HG03457 (cell line): ENCODE data around the gene MAJIN.
"Not testable (repeated sequence)": the region's sequence is repeated elsewhere in the genome, so short reads cannot be mapped to it uniquely, and the experiment has no call there.

Experiments used
- ATAC-seq: cut with Tn5 transposase; IDR thresholded peaks from one replicate; pipeline ENCODE4 v1.9.1; 2021; ENCODE audit warnings: moderate number of reproducible peaks; ENCODE audit not compliant: unreplicated experiment

Gene MAJIN

DNA sequence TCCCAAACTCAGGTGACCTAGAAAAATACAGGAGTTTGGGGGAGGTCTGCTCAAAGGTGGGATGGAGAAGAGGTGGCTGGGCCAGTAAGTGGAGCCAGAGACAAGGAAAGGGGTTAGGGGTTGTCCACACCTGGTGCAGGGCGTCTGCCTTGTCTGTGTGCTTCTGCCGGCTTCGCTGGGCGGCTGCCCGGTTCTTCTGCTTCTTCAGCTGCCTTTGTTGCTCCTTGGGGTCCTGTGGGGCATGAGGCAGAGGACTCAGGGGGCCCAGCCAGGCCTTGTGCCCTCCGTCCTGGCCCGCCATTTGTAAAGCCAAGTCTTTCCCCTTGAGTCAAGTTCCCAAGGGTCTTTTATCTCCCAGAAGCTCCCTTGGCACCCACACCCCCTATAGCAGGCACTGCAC is 22.4 kb upstream of the MAJIN start:
- no peak for ATAC-seq

DNA sequence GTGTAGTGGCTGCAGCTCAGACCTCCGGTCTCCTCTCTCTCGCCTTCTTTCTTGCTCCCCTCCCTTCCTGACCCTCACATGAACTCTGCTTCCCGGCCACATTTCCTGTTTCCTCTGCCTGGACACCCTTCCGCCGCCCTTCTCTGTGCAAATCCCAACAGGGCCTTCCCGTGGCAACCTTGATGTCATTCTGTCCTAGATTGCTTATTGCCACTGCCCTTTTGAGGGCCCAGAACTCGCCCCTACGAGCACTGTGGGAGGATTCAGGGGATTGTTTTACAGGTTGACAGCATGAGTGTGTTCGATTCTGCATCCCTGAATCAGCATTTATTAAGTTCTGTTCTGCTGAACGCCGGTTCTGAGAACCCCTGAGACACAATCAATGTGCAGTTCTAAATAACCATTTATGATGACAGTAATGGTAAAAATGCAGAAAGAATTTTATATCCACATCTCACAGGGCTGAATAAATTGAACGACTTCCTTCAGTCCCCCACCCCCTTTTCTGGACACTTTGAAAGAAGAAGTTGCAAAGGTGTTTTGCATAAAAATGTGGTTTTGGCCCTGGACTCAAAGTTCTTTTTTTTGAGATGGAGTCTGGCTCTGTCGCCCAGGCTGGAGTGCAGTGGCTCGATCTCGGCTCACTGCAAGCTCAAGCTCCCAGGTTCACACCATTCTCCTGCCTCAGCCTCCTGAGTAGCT is 18.5 kb upstream of the MAJIN start:
- no peak for ATAC-seq

DNA sequence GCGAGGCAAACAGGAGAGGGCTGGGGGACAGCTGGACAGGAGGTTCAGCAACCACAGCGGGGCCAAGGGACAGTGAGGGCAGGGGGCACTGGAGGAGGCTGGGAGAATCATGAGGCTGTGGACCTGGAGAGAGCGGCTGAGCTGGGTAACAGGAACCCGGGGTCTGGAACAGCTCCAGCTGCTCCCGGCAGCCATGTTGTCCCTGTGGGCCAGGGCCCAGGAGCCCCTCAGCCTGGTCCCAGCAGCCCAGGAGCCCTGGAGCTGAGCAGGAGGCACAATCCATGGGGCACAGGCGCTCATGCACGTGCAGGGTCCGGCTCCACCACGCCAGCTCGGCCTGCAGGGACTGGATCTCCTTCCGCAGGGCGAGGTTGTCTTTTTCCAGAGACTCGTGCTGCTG is 17.5 kb upstream of the MAJIN start:
- no peak for ATAC-seq

DNA sequence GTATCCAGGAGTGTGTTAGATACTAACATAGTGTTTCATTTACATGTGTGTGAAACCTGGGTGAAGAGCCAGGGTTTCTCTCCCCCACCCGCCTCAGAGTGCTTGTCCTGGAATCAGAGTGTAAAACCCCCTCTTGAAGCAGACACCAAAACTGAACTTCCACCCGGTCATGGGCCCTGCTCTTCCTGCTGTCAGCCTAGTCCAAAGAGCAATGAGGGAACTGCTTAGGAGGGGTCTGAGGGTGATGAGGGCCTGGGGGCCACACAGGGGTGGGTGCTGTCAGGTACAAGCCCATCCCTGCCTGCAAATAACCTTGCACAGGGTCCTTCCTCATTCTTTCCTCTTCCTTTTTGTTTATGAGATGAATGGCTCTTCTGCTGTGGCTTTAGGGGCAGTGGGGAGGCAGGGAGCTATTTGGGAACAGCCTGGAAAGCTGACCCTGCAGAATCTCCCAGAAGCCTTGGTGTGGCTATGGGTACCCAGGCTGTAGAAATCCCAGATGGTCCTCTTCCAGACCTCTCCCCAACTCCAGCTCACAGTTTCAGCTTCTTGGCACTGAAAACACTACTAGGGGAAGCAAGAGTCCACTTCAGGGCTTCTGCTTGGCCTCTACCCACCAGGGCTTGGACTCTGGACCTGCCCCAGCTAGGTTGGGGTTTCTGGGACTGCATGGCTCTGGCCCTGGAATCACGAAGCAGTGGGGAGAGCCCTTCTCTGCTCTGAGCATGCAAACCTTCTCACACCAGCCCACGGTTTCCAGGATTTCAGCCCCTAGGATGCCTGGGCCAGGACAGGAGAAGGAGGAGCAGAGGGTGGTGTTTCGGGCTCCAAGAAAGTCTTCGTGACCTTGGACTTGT is 16.3 kb upstream of the MAJIN start:
- ATAC-seq: no peak

DNA sequence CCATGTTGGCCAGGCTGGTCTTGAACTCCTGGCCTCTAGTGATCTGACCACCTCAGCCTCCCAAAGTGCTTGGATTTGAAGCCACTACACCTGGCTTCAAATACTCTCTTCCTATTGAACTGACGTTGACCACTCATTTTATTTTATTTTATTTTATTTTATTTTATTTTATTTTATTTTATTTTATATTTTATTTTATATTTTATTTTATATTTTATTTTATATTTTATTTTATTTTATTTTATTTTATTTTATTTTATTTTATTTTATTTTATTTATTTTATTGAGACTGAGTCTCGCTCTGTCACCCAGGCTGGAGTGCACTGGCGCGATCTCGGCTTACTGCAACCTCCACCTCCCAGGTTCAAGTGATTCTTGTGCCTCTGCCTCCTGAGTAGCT is 11.4 kb upstream of the MAJIN start:
- ATAC-seq: not testable (repeated sequence)

DNA sequence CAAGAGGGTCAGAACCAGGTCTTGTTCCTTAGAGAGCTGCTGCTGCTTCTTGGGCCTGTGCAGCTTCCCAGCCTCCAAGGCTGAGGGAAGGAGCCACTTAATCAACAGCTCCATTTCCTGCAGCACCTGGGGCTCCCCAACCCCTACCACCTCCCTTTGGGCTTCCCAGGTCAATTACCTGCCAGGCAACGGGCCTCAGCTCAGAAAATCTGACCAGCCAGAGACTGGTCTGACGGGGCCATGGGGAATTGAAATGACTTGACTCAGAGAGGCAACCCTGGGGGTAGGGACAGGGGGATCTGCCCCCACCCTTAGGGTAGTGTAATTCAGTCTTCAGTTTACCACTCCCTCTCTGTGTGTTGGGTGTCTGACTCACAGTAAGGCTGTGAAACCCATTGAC is 4.7 kb upstream of the MAJIN start:
- ATAC-seq: no peak

DNA sequence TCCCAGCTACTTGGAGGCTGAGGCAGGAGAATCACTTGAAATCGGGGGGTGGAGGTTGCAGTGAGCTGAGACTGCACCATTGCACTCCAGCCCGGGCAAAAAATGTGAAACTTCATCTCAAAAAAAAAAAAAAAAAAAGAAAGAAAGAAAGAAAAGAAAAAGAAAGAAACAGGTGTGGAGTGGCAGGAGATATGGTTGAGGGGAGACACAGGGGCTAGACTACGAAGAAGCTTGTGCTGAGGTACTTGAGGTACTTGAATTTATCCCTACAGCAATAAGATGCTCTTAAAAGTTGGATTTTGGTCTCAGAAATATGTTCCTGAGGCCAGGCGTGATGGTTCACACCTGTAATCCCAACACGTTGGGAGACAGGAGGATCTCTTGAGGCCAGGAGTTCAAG is 2.2 kb upstream of the MAJIN start:
- no peak for ATAC-seq

DNA sequence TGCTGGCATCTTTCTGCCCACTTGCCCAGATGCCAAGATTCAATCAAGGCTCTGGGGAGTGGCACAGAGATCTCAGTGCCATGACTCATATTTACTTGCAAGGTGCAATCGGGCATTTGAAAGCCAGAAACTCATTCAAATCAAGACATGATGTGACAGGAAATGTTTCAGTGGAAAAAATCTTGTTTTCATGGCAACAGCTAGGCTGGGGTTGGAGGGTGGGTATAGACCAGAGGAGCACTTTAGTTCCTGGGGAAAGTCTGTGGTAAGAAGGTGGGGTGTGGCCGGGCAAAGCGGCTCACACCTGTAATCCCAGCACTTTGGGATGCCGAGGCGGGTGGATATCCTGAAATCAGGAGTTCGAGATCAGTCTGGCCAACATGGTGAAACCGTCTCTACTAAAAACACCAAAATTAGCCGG is 1.2 kb downstream of the MAJIN start:
- no peak for ATAC-seq

DNA sequence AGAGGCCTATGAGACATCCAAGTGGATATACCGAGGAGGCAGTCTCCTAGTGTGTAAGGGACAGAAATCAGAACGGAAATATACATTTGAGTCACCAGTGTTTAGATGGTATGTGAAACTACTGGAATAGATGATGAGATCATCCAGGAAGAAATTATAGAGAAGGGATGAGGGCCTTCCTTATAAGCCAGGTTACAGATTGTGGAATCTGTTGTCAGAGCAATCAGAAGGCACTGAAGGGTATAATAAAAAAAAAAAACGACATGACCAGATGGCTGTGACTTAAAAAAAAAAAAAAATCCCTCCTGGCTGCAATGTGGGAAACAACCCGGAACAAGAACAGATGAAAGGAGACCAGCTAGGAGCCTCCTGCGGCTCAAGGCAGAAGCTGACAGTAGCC is 2.7 kb downstream of the MAJIN start:
- no peak for ATAC-seq

DNA sequence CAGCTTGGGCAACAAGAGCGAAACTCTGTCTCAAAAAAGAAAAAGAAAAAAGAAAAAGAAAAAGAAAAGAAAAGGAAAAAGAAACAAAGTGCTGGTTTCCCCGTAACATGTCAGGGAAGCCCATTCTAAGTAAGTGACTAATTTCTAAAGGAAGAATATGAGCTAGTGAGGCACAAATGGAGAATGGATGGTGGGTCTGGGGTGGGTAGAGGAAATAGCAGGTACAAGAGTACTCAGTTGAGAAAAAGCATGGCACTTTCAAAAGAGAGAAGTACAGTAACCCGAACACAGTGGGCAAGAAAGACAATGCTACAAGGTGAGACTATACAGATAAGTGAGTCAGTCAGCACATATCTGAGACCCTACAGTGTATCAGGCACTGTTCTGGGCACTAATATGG is 4.5 kb downstream of the MAJIN start:
- ATAC-seq: no peak

DNA sequence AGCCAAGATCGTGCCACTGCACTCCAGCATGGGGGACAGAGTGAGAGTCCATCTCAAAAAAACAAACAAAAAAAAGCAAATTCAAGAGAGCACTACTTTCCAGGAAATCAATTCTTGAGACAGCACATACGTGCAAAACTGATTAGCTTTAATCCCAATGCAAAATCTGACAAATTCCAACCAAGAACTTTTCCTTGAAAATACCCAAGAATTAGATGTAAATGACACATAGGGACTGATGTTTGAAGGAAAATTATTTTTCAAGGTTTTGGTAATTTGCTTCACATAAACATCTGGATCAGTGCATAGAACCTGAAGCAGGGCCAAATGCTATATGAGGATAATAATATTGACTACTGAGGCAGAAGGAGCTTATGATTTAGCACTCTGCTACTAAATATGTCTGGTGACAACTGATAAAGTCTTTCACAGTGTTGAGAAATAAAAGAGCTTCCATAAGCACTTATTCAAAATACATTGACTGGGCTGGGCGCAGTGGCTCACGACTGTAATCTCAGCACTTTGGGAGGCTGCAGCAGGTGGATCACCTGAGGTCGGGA is 8.8 kb downstream of the MAJIN start:
- no peak for ATAC-seq

DNA sequence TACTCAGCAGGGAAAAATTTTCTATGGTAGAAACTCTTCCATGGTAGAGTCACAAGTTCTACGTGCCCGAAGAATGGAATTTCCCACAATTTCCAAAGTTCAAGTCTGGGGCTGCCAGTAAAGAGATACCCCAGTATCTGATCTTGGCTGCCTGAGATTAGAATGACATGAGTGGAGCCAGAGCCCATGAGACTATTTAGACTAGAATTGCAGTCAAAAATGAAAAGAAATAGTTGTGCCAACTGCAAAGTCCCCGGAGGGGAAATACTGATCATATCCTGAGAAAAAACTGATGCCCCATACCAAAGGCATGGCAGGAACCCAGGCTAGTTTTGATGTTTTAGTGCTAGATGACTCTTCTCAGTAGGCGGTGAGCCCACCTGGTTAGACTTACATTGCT is 11.2 kb downstream of the MAJIN start:
- no peak for ATAC-seq

DNA sequence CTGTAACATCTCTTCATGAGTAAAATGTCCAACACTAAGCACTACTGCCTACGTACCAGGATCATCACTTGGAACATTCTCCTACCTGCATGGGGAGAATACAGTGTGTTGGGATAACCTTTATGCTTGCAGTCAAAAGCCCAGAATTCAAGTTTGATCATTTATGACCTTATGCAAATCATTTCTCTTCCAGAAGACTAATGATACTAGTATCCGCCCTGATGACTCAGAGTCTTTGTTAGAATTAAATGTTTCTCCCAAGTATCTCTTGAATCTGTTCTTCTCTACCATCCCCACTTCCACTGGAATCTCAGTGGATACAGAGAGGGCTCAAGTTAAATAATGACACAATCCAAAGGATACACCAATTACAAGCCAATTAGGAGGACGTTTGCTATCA is 12.4 kb downstream of the MAJIN start:
- ATAC-seq: no peak

DNA sequence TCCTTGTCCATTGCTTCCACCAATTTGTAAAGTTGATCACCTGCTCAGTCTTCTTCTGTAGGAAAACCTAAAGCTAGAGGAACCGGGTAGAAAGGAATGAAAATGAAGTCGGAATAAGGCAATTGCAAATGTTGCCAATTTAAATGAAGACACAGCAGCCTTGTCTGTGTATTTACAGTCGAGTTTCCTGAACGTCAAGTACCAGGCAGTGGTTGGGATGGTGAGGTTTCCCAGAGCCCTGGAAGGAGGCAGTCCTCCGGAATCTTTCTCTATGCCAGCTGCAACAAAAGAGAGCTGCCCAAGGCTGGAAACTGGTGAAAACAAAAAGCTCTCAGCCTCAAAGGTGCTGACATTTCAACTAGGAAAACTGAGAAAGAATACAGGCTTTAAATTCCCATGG is 17.7 kb downstream of the MAJIN start:
- ATAC-seq: no peak

DNA sequence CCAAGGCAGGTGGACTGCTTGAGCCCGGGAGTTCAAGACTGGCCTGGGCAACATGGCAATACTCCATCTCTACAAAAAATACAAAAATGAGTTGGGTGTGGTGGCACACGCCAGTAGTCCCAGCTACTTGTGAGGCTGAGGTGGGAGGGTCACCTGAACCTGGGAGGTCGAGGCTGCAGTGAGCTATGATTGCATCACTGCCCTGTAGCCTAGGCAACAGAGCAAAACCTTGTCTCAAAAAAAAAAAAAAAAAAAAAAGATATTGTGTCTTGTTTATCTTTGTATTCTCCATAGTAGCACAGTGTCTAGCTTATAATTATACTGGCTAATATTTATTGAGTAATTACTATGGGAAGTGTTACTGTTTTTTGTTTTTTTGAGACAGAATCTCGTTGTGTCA is 20.4 kb downstream of the MAJIN start:
- ATAC-seq: no peak

DNA sequence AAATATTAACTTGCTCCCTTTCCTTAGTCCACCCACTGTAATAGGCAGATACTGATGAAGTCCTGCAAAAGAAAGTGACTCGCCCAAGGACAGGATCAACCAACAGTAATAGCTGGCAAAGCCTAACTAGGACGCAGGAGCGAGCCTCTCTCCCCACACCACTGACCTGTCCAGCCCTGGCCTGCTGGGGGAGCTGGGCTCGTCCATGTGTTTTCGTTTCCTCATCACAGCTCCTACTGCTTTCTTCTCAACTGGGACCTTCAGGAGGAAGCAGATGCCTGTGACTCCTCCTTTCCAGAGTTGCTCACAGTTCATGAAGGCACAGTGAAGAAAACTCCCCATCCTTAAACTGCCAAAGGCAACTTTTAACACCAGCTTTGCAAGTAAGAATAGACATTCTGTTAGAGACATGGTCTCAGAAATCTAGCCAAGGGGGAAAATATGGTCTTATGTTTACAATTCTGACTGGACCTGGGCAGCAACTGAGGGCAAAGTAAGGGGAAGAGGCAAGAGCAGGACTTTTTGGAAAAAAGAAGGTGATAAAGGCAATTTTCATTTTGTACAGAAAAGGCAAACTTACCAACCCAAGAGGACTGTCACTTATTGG is 24.6 kb downstream of the MAJIN start:
- no peak for ATAC-seq

DNA sequence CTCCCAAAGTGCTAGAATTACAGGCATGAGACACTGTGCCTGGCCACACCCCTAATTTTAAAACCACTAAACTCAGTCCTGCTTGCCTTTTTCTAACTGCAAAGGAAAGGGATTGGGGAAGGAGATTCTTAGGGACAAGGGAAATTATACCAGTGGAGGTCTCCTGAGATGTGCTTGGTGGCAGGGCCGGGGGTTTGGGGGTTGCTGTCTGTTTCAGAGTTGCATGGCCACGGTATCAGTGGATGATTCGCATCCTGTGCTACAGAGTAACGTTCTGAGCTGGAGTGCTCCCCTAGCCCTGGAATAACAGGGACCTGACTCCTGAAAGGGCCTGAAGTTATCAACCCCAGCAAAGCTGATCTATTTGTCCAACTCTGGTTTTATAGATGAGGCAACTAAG is 35.4 kb downstream of the MAJIN start:
- ATAC-seq: no peak

DNA sequence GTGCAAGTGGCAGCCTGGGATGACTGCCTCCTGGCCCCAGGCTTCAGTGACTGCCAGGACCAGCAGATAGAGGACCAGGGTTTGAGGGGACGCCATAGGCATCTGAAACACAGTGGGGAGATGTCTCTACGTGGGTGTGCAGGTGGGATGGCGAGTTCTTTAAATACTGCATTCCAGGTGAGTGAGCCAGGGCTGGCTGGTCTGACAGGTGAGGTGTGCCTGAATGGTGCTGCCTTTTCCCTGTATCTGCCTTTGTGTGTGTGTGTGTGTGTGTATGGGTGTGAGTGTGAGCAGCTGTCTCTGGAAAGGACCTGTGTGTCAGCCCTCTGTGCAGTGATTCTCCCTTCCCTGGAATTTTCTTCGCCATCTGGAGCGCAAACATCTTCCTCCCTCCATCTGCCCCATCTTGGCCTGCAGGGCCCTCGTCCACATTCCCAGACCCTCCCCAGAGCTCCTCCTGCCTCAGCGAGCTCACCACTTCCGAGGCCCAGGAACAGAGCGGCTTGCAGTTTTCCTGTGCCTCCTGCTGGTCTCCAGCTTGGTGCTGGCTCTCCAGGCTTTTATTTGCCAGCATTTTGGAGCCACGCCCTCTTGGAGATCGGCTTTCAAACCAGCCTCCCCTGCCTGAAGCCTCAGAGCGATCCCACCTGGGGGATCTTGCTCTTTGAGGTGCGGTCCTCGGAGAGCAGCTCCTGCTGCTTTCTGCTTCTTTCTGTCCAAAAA is 36.4 kb downstream of the MAJIN start, which contains the start of gene GPHA2:
Gene GPHA2 (minus strand): TSS at position 535 of the 723 bp plus-strand sequence. CDS start 433 bp downstream, at position 102.
- no peak for ATAC-seq

DNA sequence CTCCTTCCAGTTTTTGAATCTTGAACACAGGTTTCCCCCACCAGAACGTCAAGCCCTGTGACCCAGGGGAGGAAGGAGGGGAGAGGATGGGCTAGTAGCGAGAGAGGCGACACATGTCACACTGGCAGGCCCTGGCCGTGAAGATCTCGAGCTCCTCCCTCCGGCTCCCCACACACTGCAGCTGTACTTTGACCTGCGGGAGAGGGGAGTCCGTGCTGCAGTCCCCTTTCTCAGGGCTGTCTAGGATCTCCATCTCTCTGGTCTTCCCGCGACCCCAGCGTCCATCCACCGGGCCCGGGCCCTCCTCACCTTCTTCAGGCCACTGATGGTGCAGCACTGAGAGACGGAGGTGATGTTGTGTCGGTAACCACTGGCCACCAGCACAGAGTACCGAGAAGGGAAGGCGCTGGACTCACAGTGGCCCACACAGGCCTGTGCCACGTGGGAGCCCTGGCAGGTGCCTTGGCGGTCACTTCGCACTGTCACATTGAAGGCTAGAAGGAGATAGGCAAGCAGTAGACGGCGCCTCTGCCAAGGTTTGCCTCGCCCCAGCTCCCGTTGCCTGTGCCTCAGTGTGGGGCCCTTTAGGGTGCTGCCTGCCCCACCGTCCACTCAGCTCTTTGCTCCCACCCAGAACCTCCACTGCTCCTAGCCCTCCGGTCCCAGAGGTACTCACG is 37.1 kb downstream of the MAJIN start:
- no peak for ATAC-seq

DNA sequence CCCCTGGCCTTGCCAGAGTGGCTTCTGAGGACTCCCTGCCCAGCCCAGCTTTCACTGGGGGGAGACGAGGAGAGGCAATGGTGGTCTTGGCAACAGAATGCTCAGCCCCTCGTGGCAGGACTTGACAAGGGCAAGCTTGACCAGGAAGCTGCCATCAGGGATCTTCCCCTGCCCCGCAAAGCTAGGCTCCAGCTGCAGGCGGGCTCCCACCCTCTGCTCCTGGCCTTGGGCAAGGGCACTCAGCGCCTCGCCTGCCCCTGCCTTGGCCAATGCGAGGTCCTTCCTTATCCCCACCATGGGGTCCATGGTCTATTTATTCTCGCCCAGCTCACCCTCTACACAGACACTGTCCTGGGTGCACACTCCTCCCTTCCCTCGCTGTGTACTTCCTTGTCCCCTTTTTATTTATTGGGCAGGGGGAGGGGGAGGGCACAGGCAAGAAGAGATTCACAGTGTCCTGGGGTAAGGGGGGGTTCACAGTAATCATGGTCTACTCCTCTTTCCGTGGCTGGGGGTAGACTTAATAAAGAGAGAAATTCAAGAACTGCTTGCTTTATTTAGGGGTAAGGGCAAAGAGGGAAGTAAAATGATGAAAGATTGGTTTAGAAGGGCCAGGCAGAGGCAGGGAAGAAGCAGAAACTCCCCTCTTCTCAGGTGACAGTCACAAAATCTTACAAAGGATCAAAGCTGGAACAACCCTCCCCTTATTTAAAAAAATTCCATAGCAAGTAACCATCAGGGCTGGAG is 37.8 kb downstream of the MAJIN start:
- no peak for ATAC-seq
